ENCODE data around the gene LINGO3. TPM values are rescaled to one million over a fixed set of nuclear protein-coding genes. Genes with fewer than 3 reads are reported as not detected.

LINGO3 gene
- total and polyA plus RNA-seq, 7 experiments from 2014 or later, result 0.27 to 12.9 (median 1.3) TPM

DNA sequence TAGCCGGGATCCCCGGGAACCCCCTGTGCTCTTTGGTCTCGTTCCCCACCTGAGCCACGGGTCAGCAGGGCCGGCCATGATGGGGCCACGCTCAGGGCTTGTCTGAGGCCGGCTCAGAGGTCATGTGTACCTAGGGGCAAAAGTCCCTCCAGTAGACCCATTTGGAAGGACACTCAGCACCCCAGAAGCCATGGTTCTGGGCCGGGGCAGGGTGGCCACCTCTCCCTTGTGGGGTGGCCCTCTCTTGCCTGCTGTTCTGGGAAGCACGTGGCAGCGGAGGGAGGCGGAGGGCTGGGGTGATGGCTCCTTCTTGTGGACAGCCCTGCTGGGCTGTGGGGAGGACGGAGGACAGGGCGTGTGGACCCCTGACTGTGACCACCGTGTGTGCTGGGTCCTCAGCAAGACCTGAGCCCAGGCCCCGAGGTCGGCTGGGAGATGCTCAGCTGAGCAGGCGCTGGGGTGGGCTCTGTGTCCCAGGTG is 19.6 kb downstream of the LINGO3 start:
- intact Hi-C loops (cut with micrococcal nuclease), result loop anchor here (2.0 kb wide), 2 partner anchors 14 to 40 kb away; partner anchors contain the start of genes LSM7 (in 1 of the 2) and SPPL2B (in 1 of the 2)
- H3K9me3 Mint-ChIP-seq, result peaks cover 0 to 2% (median 0%) of the 10 kb centered on the region in 11 donors
- Histone ChIP-seq H3K27me3 (ENCODE audit: control insufficient read depth in 2 of 2, insufficient read depth in 2 of 2, low read length in 2 of 2) (no peaks in the 10 kb centered on the region), H3K4me1 (ENCODE audit: control insufficient read depth in 2 of 2, insufficient read depth in 2 of 2, low read length in 2 of 2) (peaks cover 15 to 19% of the 10 kb centered on the region in 2 donors), H3K36me3 (ENCODE audit: control insufficient read depth in 2 of 3, insufficient read depth in 3 of 3, low read length in 3 of 3) (no peaks in the 10 kb centered on the region), H3K4me3 (ENCODE audit: low read length) (no peak overlapping the region), H3K27ac (ENCODE audit: low read depth, low read length) (no peak overlapping the region), H3K9me3 (ENCODE audit: control insufficient read depth in 2 of 3, low read length in 3 of 3) (no peaks in the 10 kb centered on the region)
- peak overlapping the region; percentile 65 to 98 (median 91) for H3K27ac Mint-ChIP-seq
- no peak for ATAC-seq
- H3K36me3 Mint-ChIP-seq, result peaks cover 0 to 17% (median 0%) of the 10 kb centered on the region in 5 donors
- DNase-seq, result no peak
- ChIA-PET POLR2A (interaction anchor here (0.7 to 2.7 kb wide), 13 partner anchors 10 to 695 kb away, joined by 3 to 18 read pairs (median 6); no protein-coding TSS in a partner anchor), CTCF (interaction anchor here (0.7 to 3.1 kb wide), 6 partner anchors 9 to 45 kb away, joined by 3 to 15 read pairs (median 5); no protein-coding TSS in a partner anchor)
- no peaks in the 10 kb centered on the region for H3K27me3 Mint-ChIP-seq
- H3K4me1 Mint-ChIP-seq, result peaks cover 18 to 33% (median 22%) of the 10 kb centered on the region in 7 donors
- H3K4me3 Mint-ChIP-seq, result peak overlapping the region in 9 of 10 donors; percentile 69 to 96 (median 90)

DNA sequence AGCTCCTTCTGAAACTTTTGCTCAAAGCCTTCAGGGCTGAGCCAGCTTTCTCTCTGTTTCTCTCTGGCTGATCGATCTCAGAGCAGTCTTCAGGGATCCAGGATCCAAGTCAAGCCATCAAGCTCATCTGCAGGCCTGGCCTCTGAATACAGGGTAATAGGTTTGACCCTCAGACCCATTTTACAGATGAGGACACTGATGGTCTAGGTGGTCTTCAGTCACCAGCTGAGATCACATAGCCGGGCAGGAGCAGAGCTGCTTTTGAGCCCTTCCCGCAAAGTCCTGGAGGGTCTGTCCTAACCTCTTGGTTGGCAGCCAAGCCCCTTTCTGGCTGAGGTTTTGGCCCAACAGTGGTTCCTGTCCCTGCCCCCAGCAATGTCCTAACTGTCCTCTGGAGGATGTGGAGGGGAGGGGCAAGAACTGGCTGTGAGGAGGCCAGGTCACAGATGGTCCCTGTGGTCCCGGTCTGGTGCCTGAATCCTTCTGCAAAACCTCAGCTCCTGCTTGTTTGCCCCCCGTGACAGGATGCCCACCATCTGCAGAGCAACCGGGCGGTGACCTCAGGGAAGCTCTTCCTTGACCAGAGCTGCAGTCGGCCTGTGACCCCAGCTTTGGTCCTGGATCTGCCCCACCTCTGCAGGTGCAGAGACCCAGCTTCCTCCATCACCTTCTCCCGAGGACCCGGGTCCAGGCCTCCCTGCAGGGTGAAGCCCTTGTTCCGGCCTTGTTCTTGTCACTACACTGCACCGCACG is 20.2 kb downstream of the LINGO3 start:
- Histone ChIP-seq H3K9me3 (ENCODE audit: control insufficient read depth in 2 of 3, low read length in 3 of 3) (no peaks in the 10 kb centered on the region), H3K36me3 (ENCODE audit: control insufficient read depth in 2 of 3, insufficient read depth in 3 of 3, low read length in 3 of 3) (no peaks in the 10 kb centered on the region), H3K27me3 (ENCODE audit: control insufficient read depth in 2 of 2, insufficient read depth in 2 of 2, low read length in 2 of 2) (no peaks in the 10 kb centered on the region), H3K27ac (ENCODE audit: low read depth, low read length) (no peak overlapping the region), H3K4me1 (ENCODE audit: control insufficient read depth in 2 of 2, insufficient read depth in 2 of 2, low read length in 2 of 2) (peaks cover 15 to 19% of the 10 kb centered on the region in 2 donors), H3K4me3 (ENCODE audit: low read length) (no peak overlapping the region)
- no peak for DNase-seq
- POLR2A ChIA-PET, result interaction anchor here (0.5 to 2.7 kb wide), 6 partner anchors 11 to 93 kb away, joined by 3 to 17 read pairs (median 4); no protein-coding TSS in a partner anchor
- Mint-ChIP-seq H3K36me3 (peaks cover 0 to 14% (median 0%) of the 10 kb centered on the region in 5 donors), H3K27me3 (no peaks in the 10 kb centered on the region), H3K9me3 (peaks cover 0 to 2% (median 0%) of the 10 kb centered on the region in 11 donors), H3K4me3 (peak overlapping the region in 3 of 10 donors; percentile 25 to 89 (median 87)), H3K4me1 (peaks cover 18 to 34% (median 24%) of the 10 kb centered on the region in 7 donors), H3K27ac (peak overlapping the region in 7 of 9 donors; percentile 14 to 96 (median 46))
- intact Hi-C loops (cut with micrococcal nuclease), result loop anchor here (2.0 kb wide), 2 partner anchors 13 to 41 kb away; partner anchors contain the start of genes LSM7 (in 1 of the 2) and SPPL2B (in 1 of the 2)
- no peak for ATAC-seq
- CTCF ChIA-PET, result interaction anchor here (1.4 to 3.1 kb wide), 2 partner anchors 14 to 15 kb away, joined by 5 to 15 read pairs; no protein-coding TSS in a partner anchor

GRCh38 chr19:2286402-2287140 is 21.4 kb downstream of the LINGO3 start:
- CTCF ChIA-PET, result interaction anchor here (0.6 to 3.1 kb wide), 2 partner anchors 12 to 754 kb away, joined by 3 to 15 read pairs; no protein-coding TSS in a partner anchor
- peaks cover 22 to 30% of the 10 kb centered on the region in 2 donors for H3K4me1 ChIP-seq (ENCODE audit: control insufficient read depth in 2 of 2, insufficient read depth in 2 of 2, low read length in 2 of 2)
- Mint-ChIP-seq H3K4me3 (no peak overlapping the region), H3K27me3 (peaks cover 0 to 2% (median 0%) of the 10 kb centered on the region in 5 donors), H3K36me3 (peaks cover 0 to 11% (median 0%) of the 10 kb centered on the region in 5 donors), H3K4me1 (peaks cover 19 to 39% (median 29%) of the 10 kb centered on the region in 7 donors), H3K27ac (peak overlapping the region in 2 of 9 donors; percentile 65 to 72), H3K9me3 (peaks cover 0 to 2% (median 0%) of the 10 kb centered on the region in 11 donors)
- no peak overlapping the region for H3K4me3 ChIP-seq (ENCODE audit: low read length)
- ATAC-seq (no peak), DNase-seq (no peak)
- H3K27me3 ChIP-seq (ENCODE audit: control insufficient read depth in 2 of 2, insufficient read depth in 2 of 2, low read length in 2 of 2), result no peaks in the 10 kb centered on the region
- POLR2A ChIA-PET, result interaction anchor here (0.7 to 2.7 kb wide), 6 partner anchors 12 to 47 kb away, joined by 3 to 17 read pairs (median 4); no protein-coding TSS in a partner anchor
- no peaks in the 10 kb centered on the region for H3K9me3 ChIP-seq (ENCODE audit: control insufficient read depth in 2 of 3, low read length in 3 of 3)
- intact Hi-C loops (cut with micrococcal nuclease), result no loop called here
- no peak overlapping the region for H3K27ac ChIP-seq (ENCODE audit: low read depth, low read length)
- H3K36me3 ChIP-seq (ENCODE audit: control insufficient read depth in 2 of 3, insufficient read depth in 3 of 3, low read length in 3 of 3), result no peaks in the 10 kb centered on the region

DNA sequence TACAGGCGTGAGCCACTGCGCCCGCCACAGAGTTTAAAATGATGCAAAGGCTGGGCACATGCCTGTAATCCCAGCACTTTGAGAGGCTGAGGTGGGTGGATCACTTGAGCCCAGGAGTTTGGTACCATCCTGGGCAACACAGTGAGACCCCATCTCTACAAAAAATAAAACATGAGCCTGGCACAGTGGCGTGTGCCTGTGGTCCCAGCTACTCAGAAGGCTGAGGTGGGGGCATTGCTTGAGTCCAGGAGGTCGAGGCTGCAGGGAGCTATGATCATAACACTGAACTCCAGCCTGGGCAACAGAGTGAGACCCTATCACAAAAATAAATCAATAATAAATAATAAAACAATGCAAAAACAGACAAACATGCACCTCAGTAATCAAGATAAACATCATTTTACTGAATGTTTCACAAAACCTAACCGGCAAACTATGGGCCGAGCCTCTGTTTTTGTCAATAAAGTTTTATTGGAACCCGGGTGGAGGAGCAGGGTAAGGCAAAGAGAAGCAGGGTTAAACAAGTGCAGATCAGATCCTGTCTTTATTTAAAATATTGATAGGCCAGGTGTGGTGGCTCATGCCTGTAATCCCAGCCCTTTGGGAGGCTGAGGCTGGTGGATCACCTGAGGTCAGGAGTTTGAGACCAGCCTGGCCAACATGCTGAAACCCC is 24.0 kb downstream of the LINGO3 start:
- Histone ChIP-seq H3K9me3 (ENCODE audit: control insufficient read depth in 2 of 3, low read length in 3 of 3) (no peaks in the 10 kb centered on the region), H3K4me3 (ENCODE audit: low read length) (no peak overlapping the region), H3K36me3 (ENCODE audit: control insufficient read depth in 2 of 3, insufficient read depth in 3 of 3, low read length in 3 of 3) (no peaks in the 10 kb centered on the region), H3K27ac (ENCODE audit: low read depth, low read length) (no peak overlapping the region), H3K27me3 (ENCODE audit: control insufficient read depth in 2 of 2, insufficient read depth in 2 of 2, low read length in 2 of 2) (no peaks in the 10 kb centered on the region), H3K4me1 (ENCODE audit: control insufficient read depth in 2 of 2, insufficient read depth in 2 of 2, low read length in 2 of 2) (peaks cover 8 to 18% of the 10 kb centered on the region in 2 donors)
- H3K27ac Mint-ChIP-seq, result peak overlapping the region in 1 of 9 donors; percentile 43
- H3K4me1 Mint-ChIP-seq, result peaks cover 10 to 25% (median 22%) of the 10 kb centered on the region in 7 donors
- peaks cover 0 to 2% (median 0%) of the 10 kb centered on the region in 5 donors for H3K36me3 Mint-ChIP-seq
- intact Hi-C loops (cut with micrococcal nuclease), result no loop called here
- no peak overlapping the region for H3K4me3 Mint-ChIP-seq
- ChIA-PET CTCF (interaction anchor here (1.1 kb wide), 1 partner anchor 13 kb away, joined by 3 read pairs; no protein-coding TSS in a partner anchor), POLR2A (interaction anchor here (0.7 to 1.3 kb wide), 2 partner anchors 24 to 119 kb away, joined by 3 to 4 read pairs; no protein-coding TSS in a partner anchor)
- H3K9me3 Mint-ChIP-seq, result peaks cover 0 to 2% (median 0%) of the 10 kb centered on the region in 11 donors
- no peak for DNase-seq
- no peak for ATAC-seq
- peaks cover 0 to 2% (median 0%) of the 10 kb centered on the region in 5 donors for H3K27me3 Mint-ChIP-seq

- Mint-ChIP-seq H3K4me1 (peaks cover 5 to 16% (median 12%) of the 10 kb centered on the region in 7 donors), H3K9me3 (peaks cover 0 to 2% (median 0%) of the 10 kb centered on the region in 11 donors), H3K4me3 (peak overlapping the region in 8 of 10 donors; percentile 37 to 77 (median 56)), H3K36me3 (no peaks in the 10 kb centered on the region), H3K27ac (peak overlapping the region in 5 of 9 donors; percentile 38 to 82 (median 43)), H3K27me3 (peaks cover 0 to 2% (median 0%) of the 10 kb centered on the region in 5 donors)
- intact Hi-C loops (cut with micrococcal nuclease), result no loop called here
- no peak overlapping the region for H3K4me3 ChIP-seq (ENCODE audit: low read length)
- peaks cover 8 to 13% of the 10 kb centered on the region in 2 donors for H3K4me1 ChIP-seq (ENCODE audit: control insufficient read depth in 2 of 2, insufficient read depth in 2 of 2, low read length in 2 of 2)
- H3K27ac ChIP-seq (ENCODE audit: low read depth, low read length), result no peak overlapping the region
- ChIA-PET POLR2A (interaction anchor here (0.6 to 2.1 kb wide), 7 partner anchors 9 to 607 kb away, joined by 3 to 7 read pairs (median 3); partner anchors contain the start of gene GADD45B), CTCF (interaction anchor here (1.1 kb wide), 1 partner anchor 12 kb away, joined by 3 read pairs; no protein-coding TSS in a partner anchor)
- no peak for ATAC-seq
- no peak for DNase-seq
- no peaks in the 10 kb centered on the region for H3K36me3 ChIP-seq (ENCODE audit: control insufficient read depth in 2 of 3, insufficient read depth in 3 of 3, low read length in 3 of 3)
- H3K27me3 ChIP-seq (ENCODE audit: control insufficient read depth in 2 of 2, insufficient read depth in 2 of 2, low read length in 2 of 2), result no peaks in the 10 kb centered on the region
- no peaks in the 10 kb centered on the region for H3K9me3 ChIP-seq (ENCODE audit: control insufficient read depth in 2 of 3, low read length in 3 of 3)
Measured at GRCh38 chr19:2282862-2283237, 25.1 kb downstream of the LINGO3 start.
